ENCODE results near the gene C16orf78. TPM values are rescaled to one million over a fixed set of nuclear protein-coding genes. Genes with fewer than 3 reads are reported as not detected.

Gene C16orf78
- total RNA-seq, 2 donors from 2014 or later = not detected

GRCh38 chr16:49446805-49447204, 73.2 kb downstream of the C16orf78 start:
- no peaks in the 10 kb centered on the region for H3K4me1 ChIP-seq
- H3K27me3 ChIP-seq = no peaks in the 10 kb centered on the region
- no peak for TF ChIP-seq CTCF (IDR thresholded peaks at IDR 0.05)
- no peak for DNase-seq
- intact Hi-C loops (cut with DNase I) = no loop called here
- no peak overlapping the region for H3K27ac ChIP-seq
- no peaks in the 10 kb centered on the region for H3K36me3 ChIP-seq
- H3K4me3 ChIP-seq = no peak overlapping the region
- H3K9ac ChIP-seq (ENCODE audit: low read depth in 2 of 2, low read length in 2 of 2) = no peak overlapping the region
- H3K9me3 ChIP-seq = no peaks in the 10 kb centered on the region

Other genes with a start within 250 kb of the C16orf78 start
- under 1 TPM; 0.45 to 0.62 TPM for gene CBLN1, start 92.0 kb upstream of the C16orf78 start, total RNA-seq

Data from colonic mucosa (tissue), 4 donors.